Colonic mucosa (tissue), 4 donors: Measurements from ENCODE around the gene GNG2. TPM values are rescaled to one million over a fixed set of nuclear protein-coding genes. Genes with fewer than 3 reads are reported as not detected.

Source experiments
- DNase-seq: peaks from one replicate; pipeline ENCODE4 v3.0.0-alpha.2; 2020
- H3K27ac ChIP-seq: fragments of 200-600 bp; one replicate; pipeline ENCODE4 v1.8.0; 2021
- H3K27me3 ChIP-seq: fragments of 200-600 bp; one replicate; pipeline ENCODE4 v1.8.0; 2021
- H3K36me3 ChIP-seq: fragments of 200-600 bp; one replicate; pipeline ENCODE4 v1.8.0; 2021
- H3K4me1 ChIP-seq: fragments of 200-600 bp; one replicate; pipeline ENCODE4 v1.8.0; 2021; ENCODE audit warnings: mild to moderate bottlenecking
- H3K4me3 ChIP-seq: fragments of 200-600 bp; one replicate; pipeline ENCODE4 v1.8.0; 2021
- H3K9ac ChIP-seq, 2 donors: one replicate each; pipeline ENCODE4 v1.7.0; 2013; ENCODE audit warnings: control low read depth in 2 of 2, low read depth in 2 of 2, low read length in 2 of 2
- H3K9me3 ChIP-seq: fragments of 200-600 bp; one replicate; pipeline ENCODE4 v1.8.0; 2021
- CTCF ChIP-seq: fragments of 200-600 bp; IDR thresholded peaks from one replicate; pipeline ENCODE4 v1.8.0; 2022; ENCODE audit warnings: antibody characterized with exemption, mild to moderate bottlenecking
- intact Hi-C: fragments of 100-400 bp; cut with DNase I; formaldehyde crosslinking; loops from one replicate; pipeline ENCODE4 v1.14.1; 2022
- total RNA-seq, 2 donors: library from RNA; stranded (reverse); fragmentation: NEBNext Ultra II Directional in 1 of 2; extraction: Animal tissue kit (Norgen Biotek cat#: 25700) in 1 of 2; gene quantifications; one replicate each; pipeline ENCODE4 v1.2.1, GENCODE V29; 2021
- donor health status: healthy.
- donor health status: DM: no; HTN: no; CAD: no.
- donor health status: DM: no; HTN: no; CAD: no.

Gene GNG2
- total RNA-seq, 2 donors from 2014 or later: 4.9 to 18.2 TPM

GRCh38 chr14:51821822-51822221 lies 38.6 kb upstream of the GNG2 start:
- Histone ChIP-seq H3K36me3 (no peaks in the 10 kb centered on the region), H3K4me1 (no peaks in the 10 kb centered on the region), H3K9ac (no peak overlapping the region), H3K4me3 (no peak overlapping the region), H3K27ac (no peak overlapping the region), H3K9me3 (no peaks in the 10 kb centered on the region), H3K27me3 (no peaks in the 10 kb centered on the region)
- intact Hi-C loops: no loop called here
- DNase-seq: no peak
- TF ChIP-seq CTCF: no peak

- Histone ChIP-seq H3K36me3 (no peaks in the 10 kb centered on the region), H3K4me1 (no peaks in the 10 kb centered on the region), H3K27me3 (no peaks in the 10 kb centered on the region), H3K4me3 (no peak overlapping the region), H3K9me3 (no peaks in the 10 kb centered on the region), H3K9ac (no peak overlapping the region), H3K27ac (no peak overlapping the region)
- intact Hi-C loops: no loop called here
- no peak for DNase-seq
- no peak for TF ChIP-seq CTCF
Measured at GRCh38 chr14:51822499-51822898, 37.9 kb upstream of the GNG2 start.

- Histone ChIP-seq H3K27ac (no peak overlapping the region), H3K36me3 (no peaks in the 10 kb centered on the region), H3K27me3 (no peaks in the 10 kb centered on the region), H3K4me3 (no peak overlapping the region), H3K4me1 (no peaks in the 10 kb centered on the region), H3K9me3 (no peaks in the 10 kb centered on the region), H3K9ac (no peak overlapping the region)
- intact Hi-C loops: no loop called here
- DNase-seq: no peak
- no peak for TF ChIP-seq CTCF
Measured at GRCh38 chr14:51823706-51824105, 36.7 kb upstream of the GNG2 start.

GRCh38 chr14:51824191-51824590 lies 36.2 kb upstream of the GNG2 start:
- Histone ChIP-seq H3K4me3 (no peak overlapping the region), H3K27ac (no peak overlapping the region), H3K27me3 (no peaks in the 10 kb centered on the region), H3K4me1 (no peaks in the 10 kb centered on the region), H3K9me3 (no peaks in the 10 kb centered on the region), H3K9ac (no peak overlapping the region), H3K36me3 (no peaks in the 10 kb centered on the region)
- intact Hi-C loops: no loop called here
- no peak for DNase-seq
- no peak for TF ChIP-seq CTCF

- Histone ChIP-seq H3K27me3 (no peaks in the 10 kb centered on the region), H3K9me3 (no peaks in the 10 kb centered on the region), H3K9ac (no peak overlapping the region), H3K27ac (no peak overlapping the region), H3K4me1 (no peaks in the 10 kb centered on the region), H3K4me3 (no peak overlapping the region), H3K36me3 (no peaks in the 10 kb centered on the region)
- no peak for TF ChIP-seq CTCF
- intact Hi-C loops: no loop called here
- DNase-seq: no peak
Measured at GRCh38 chr14:51825926-51826325, 34.5 kb upstream of the GNG2 start.
